Body of pancreas (tissue), 4 donors: ENCODE measurements around the gene AK5. TPM values are rescaled to one million over a fixed set of nuclear protein-coding genes. Genes with fewer than 3 reads are reported as not detected.

ENCODE experiments used
- ATAC-seq: fragments of 150-250 bp; one replicate; pipeline ENCODE4 v1.9.1; 2016
- DNase-seq, 4 donors: peaks; one replicate each; pipeline ENCODE4 v3.0.0-alpha.2; 2019
- H3K27ac ChIP-seq, 4 donors: fragments of 200-600 bp; sonication (generic); 1 replicate in 3 of 4; 2 replicates in 1 of 4; pipeline versions ENCODE4 v1.5.1 to v1.6.1; 2016 to 2019; ENCODE audit warnings: mild to moderate bottlenecking in 1 of 4, mixed read lengths in 1 of 4, moderate library complexity in 1 of 4
- H3K27me3 ChIP-seq, 2 donors: fragments of 200-600 bp; sonication (generic); one replicate each; pipeline ENCODE4 v1.6.0; 2016; ENCODE audit warnings: mild to moderate bottlenecking in 1 of 2
- H3K36me3 ChIP-seq, 2 donors: fragments of 200-600 bp; sonication (generic); replicated peaks in 1 of 2; 2 replicates each; pipeline ENCODE4 v1.5.1; 2016; ENCODE audit warnings: low read depth in 2 of 2; ENCODE audit not compliant: insufficient read depth in 1 of 2
- H3K4me1 ChIP-seq: fragments of 200-600 bp; sonication (generic); one replicate; pipeline ENCODE4 v1.6.0; 2016
- H3K4me3 ChIP-seq, 2 donors: fragments of 200-600 bp; sonication (generic); 1 replicate in 1 of 2; 2 replicates in 1 of 2; pipeline ENCODE4 v1.5.1; 2016 to 2019
- H3K9me3 ChIP-seq, 3 donors: fragments of 200-600 bp; sonication (generic); 1 replicate in 2 of 3; 2 replicates in 1 of 3; pipeline ENCODE4 v1.5.1; 2016
- POLR2A ChIP-seq, 3 donors: fragments of 450-650 bp; IDR thresholded peaks; one replicate each; pipeline ENCODE4 v1.6.1; 2016; ENCODE audit warnings: antibody characterized with exemption in 3 of 3, mild to moderate bottlenecking in 2 of 3
- WGBS, 2 donors: methylation state at CpG; one replicate each; pipeline ENCODE4 v1.1.5; 2017; 5-methylcytosine and 5-hydroxymethylcytosine counted together
- intact Hi-C: fragments of 100-400 bp; cut with DNase I; formaldehyde crosslinking; loops from one replicate; pipeline ENCODE4 v1.15.1; 2023
- total RNA-seq, 2 donors: library from RNA; depleted of rRNA; stranded (reverse); fragments of >200 nt; gene quantifications; one replicate each; pipeline ENCODE4 v1.1.0, GENCODE V29; 2016
- TF ChIP-seq, protein P1 (sequence below), 7 experiments: fragments of 450-650 bp in 4 of 7; fragments of 200-600 bp in 3 of 7; sonication (generic) in 3 of 7; IDR thresholded peaks; one replicate each; pipeline ENCODE4 v1.5.1; 2016 to 2019; ENCODE audit warnings: antibody characterized with exemption in 7 of 7

The AK5 gene
- total RNA-seq, 2 donors from 2014 or later = not detected

DNA sequence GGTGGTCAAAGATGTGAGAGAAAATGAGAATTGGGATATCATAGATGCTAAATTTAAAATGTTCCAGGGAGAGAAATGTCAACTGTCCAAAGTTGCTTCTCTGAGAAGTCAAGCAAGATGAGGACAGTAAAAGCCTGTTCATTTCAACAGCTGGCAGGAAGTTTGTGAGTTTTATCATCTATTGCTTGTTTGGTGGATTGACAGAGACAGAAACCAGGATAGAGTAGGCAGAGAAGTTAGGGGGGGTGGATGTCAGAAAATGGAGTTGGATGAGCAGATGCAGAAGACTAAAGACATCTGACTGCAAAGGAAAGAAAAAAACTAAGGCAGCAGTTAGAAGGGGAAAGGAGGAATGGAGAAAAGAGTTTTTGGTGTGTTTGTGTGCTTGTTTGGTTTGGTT is 78.4 kb downstream of the AK5 start:
- H3K27ac ChIP-seq = no peak overlapping the region
- no peak for DNase-seq
- no peaks in the 10 kb centered on the region for H3K36me3 ChIP-seq
- H3K4me3 ChIP-seq = no peak overlapping the region
- H3K27me3 ChIP-seq = no peaks in the 10 kb centered on the region
- no peak for ATAC-seq
- intact Hi-C loops = no loop called here
- H3K4me1 ChIP-seq = no peaks in the 10 kb centered on the region
- H3K9me3 ChIP-seq = no peaks in the 10 kb centered on the region
- TF ChIP-seq, protein P1, sequence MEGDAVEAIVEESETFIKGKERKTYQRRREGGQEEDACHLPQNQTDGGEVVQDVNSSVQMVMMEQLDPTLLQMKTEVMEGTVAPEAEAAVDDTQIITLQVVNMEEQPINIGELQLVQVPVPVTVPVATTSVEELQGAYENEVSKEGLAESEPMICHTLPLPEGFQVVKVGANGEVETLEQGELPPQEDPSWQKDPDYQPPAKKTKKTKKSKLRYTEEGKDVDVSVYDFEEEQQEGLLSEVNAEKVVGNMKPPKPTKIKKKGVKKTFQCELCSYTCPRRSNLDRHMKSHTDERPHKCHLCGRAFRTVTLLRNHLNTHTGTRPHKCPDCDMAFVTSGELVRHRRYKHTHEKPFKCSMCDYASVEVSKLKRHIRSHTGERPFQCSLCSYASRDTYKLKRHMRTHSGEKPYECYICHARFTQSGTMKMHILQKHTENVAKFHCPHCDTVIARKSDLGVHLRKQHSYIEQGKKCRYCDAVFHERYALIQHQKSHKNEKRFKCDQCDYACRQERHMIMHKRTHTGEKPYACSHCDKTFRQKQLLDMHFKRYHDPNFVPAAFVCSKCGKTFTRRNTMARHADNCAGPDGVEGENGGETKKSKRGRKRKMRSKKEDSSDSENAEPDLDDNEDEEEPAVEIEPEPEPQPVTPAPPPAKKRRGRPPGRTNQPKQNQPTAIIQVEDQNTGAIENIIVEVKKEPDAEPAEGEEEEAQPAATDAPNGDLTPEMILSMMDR (IDR thresholded peaks at IDR 0.05) = no peak
- TF ChIP-seq POLR2A (IDR thresholded peaks at IDR 0.05) = no peak

DNA sequence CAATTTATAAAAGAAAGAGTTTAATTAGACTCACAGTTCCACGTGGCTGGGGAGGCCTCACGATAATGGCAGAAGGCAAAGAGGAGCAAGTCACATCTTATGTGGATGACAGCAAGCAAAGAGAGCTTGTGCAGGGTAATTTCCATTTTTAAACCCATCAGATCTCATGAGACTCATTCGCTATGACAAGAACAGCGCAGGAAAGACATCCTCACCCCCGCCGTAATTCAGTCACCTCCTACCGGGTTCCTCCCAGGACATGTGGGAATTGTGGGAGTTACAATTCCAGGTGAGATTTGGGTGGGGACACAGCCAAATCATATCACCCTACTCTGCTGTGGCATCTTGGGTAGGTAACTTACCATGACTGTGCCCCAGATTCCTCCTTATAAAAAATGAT is 79.8 kb downstream of the AK5 start:
- H3K36me3 ChIP-seq = no peaks in the 10 kb centered on the region
- H3K27me3 ChIP-seq = no peaks in the 10 kb centered on the region
- TF ChIP-seq POLR2A (IDR thresholded peaks at IDR 0.05) = no peak
- TF ChIP-seq, protein P1 (IDR thresholded peaks at IDR 0.05) = no peak
- DNase-seq (no peak), ATAC-seq (no peak)
- no peak overlapping the region for H3K4me3 ChIP-seq
- WGBS, 2 donors = 85 to 90% methylated on average over 7 of the region's 7 CpGs
- no peak overlapping the region for H3K27ac ChIP-seq
- intact Hi-C loops = no loop called here
- H3K9me3 ChIP-seq = no peaks in the 10 kb centered on the region
- no peaks in the 10 kb centered on the region for H3K4me1 ChIP-seq

DNA sequence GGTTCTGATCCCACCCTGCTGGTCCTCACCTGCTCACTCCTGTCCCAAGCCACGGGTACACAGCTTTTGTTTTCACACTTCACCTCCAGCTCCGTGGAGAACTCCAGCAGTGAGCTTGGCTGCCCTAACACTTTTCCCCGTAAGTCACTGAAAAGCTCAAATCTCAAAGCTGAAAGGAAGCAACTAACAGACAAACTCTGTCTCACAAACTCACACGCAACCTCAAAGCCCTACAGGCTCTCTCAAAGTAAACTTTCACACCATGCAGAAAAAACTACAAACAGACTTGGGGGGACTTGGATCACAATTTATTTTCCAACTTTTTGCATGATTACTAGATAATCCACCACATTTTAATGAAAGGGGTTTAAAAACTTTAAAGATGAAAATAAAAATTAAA is 88.3 kb downstream of the AK5 start:
- intact Hi-C loops = no loop called here
- Histone ChIP-seq H3K27ac (no peak overlapping the region), H3K9me3 (no peaks in the 10 kb centered on the region), H3K4me1 (no peaks in the 10 kb centered on the region), H3K4me3 (no peak overlapping the region), H3K36me3 (no peaks in the 10 kb centered on the region), H3K27me3 (no peaks in the 10 kb centered on the region)
- no peak for DNase-seq
- 36 to 53% methylated on average over 4 of the region's 4 CpGs for WGBS, 2 donors
- no peak for TF ChIP-seq POLR2A (IDR thresholded peaks at IDR 0.05)
- TF ChIP-seq, protein P1 (IDR thresholded peaks at IDR 0.05) = no peak
- ATAC-seq = no peak

DNA sequence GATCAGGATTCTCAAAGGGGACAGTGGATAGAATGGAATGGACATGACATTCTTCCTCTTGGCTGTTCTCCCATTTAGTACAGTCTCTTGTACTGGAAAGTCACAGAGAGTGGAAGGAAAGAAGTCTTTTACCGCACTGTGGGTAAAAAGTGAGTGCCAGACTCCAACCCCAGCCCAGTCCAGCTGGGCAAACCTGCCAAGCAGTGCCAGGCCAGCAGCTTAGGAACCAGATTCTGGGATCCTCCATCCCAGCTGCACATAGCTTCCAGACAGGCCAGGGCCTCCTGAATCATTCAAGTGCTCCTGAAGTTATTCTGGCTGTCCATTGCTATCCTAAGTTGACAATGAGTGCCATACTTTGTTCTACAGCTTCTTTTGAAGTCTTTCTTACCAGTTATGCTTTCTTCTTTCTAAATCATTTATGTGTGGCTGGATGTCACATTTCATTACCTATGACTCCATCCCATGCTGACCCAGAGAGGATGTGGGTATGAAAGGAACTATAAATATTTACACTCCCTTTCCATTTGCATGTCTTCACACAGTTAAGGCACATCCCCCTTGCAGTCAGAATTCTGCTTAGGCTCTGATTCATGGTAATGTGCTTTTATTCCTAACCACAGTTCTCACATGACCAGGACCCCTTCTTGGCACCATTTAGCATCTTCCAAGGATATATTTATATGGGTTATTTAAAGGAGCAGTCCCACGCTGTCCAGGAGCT is 88.9 kb downstream of the AK5 start:
- intact Hi-C loops = no loop called here
- no peaks in the 10 kb centered on the region for H3K27me3 ChIP-seq
- H3K4me1 ChIP-seq = no peaks in the 10 kb centered on the region
- no peak overlapping the region for H3K4me3 ChIP-seq
- no peak overlapping the region for H3K27ac ChIP-seq
- no peak for DNase-seq
- H3K9me3 ChIP-seq = no peaks in the 10 kb centered on the region
- 84 to 85% methylated on average over 2 of the region's 2 CpGs for WGBS, 2 donors
- H3K36me3 ChIP-seq = no peaks in the 10 kb centered on the region
- no peak for ATAC-seq
- no peak for TF ChIP-seq POLR2A (IDR thresholded peaks at IDR 0.05)
- TF ChIP-seq, protein P1 (IDR thresholded peaks at IDR 0.05) = no peak

DNA sequence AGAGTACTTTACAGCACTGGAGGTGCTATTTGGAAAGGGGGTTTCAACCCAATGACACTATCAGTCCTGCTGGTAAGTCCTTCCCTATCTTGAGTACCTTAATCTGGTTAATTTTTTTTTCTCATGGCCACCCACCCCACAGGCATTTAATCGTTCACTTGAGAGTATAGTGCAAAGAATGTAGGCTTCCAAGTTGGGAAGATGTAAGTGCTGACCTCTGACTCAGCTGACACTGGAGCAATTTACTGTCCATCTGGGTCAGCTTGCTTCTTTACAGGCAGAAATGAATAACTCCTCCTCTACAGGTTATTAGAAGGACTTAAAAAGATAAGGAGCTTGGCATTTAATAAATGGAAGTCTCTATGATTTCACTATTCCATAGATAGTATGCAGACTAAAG is 89.6 kb downstream of the AK5 start:
- intact Hi-C loops = no loop called here
- no peaks in the 10 kb centered on the region for H3K9me3 ChIP-seq
- no peak overlapping the region for H3K4me3 ChIP-seq
- 16 to 44% methylated on average over 1 of the region's 1 CpG for WGBS, 2 donors
- no peaks in the 10 kb centered on the region for H3K36me3 ChIP-seq
- H3K27ac ChIP-seq = no peak overlapping the region
- no peaks in the 10 kb centered on the region for H3K4me1 ChIP-seq
- no peaks in the 10 kb centered on the region for H3K27me3 ChIP-seq
- TF ChIP-seq POLR2A (IDR thresholded peaks at IDR 0.05) = no peak
- TF ChIP-seq, protein P1 (IDR thresholded peaks at IDR 0.05) = no peak
- DNase-seq (no peak), ATAC-seq (no peak)
